ENCODE measurements around the gene JARID2. TPM values are rescaled to one million over a fixed set of nuclear protein-coding genes. Genes with fewer than 3 reads are reported as not detected.
A peak's percentile ranks its signal among the peaks of the same experiment; 100 is the strongest.

Gene JARID2
- total and polyA plus RNA-seq, 2 of the 8 experiments (the other 6 are each of a cell fraction or from before 2014, with no cell fraction given) = 60.1 to 239 TPM

GRCh38 chr6:15526212-15526701 is 280.4 kb downstream of the JARID2 start (continued):
- no peak for TF ChIP-seq SIN3A (conservative IDR thresholded peaks at IDR 0.05 in 1 of 2, IDR thresholded peaks at IDR 0.05 in 1 of 2; ENCODE audit: low read depth in 1 of 2, low read length in 2 of 2)
- TF ChIP-seq TBP (IDR thresholded peaks at IDR 0.05; ENCODE audit: low read depth, low read length) = no peak
- TF ChIP-seq ASH2L (IDR thresholded peaks at IDR 0.05; ENCODE audit: low read length) = no peak
- TF ChIP-seq POLR2A (IDR thresholded peaks at IDR 0.05; ENCODE audit: control extremely low read depth in 1 of 2, low read depth in 2 of 2, low read length in 2 of 2) = peak; percentile 6 to 55; a peak in 2 of 3 replicates
- no peak for TF ChIP-seq CTCF (IDR thresholded peaks at IDR 0.05; ENCODE audit: control extremely low read depth in 1 of 3, insufficient read depth in 1 of 3, low read depth in 1 of 3, low read length in 3 of 3)
- no peak for TF ChIP-seq SP1 (IDR thresholded peaks at IDR 0.05; ENCODE audit: low read depth, low read length)
- no peak for TF ChIP-seq EZH2 (IDR thresholded peaks at IDR 0.05; ENCODE audit: low read depth, low read length, severe bottlenecking)
